Measurements from ENCODE around the gene SHB. TPM values are rescaled to one million over a fixed set of nuclear protein-coding genes. Genes with fewer than 3 reads are reported as not detected.

Gene SHB
- total and polyA plus RNA-seq, 2 of the 13 experiments (the other 11 are each of a cell fraction or from before 2014, with no cell fraction given): 19.4 to 20.7 TPM

- in situ Hi-C loops (cut with HindIII; ENCODE audit: extremely low pct_ligation_motif_present, low pct_unique_long_range_greater_than_20kb) (no loop called here), intact Hi-C loops (cut with micrococcal nuclease; ENCODE audit: unreplicated experiment) (no loop called here)
- peaks cover 44% of the 10 kb centered on the region for H4K20me1 ChIP-seq (ENCODE audit: insufficient read depth, low read length)
- H3K9ac ChIP-seq (ENCODE audit: insufficient read depth, low read depth, low read length): no peak overlapping the region
- ChIA-PET POLR2A (no interaction called here), CTCF (ENCODE audit: low intra/inter-chr PET ratio, low total read pairs) (no interaction called here)
- H3K4me1 ChIP-seq (ENCODE audit: insufficient read depth, low read length): peaks cover 12% of the 10 kb centered on the region; the same call in 1 of the 2 replicates
- H3K27ac ChIP-seq (ENCODE audit: extremely low read length, insufficient read depth, low read length): no peak overlapping the region
- H2AFZ ChIP-seq (ENCODE audit: low read length): no peak overlapping the region
- FAIRE-seq (no peak), ATAC-seq (no peak), DNase-seq (ENCODE audit: low spot score) (no peak)
- BruUV-seq (replicated peaks): no TSS peak
- TF ChIP-seq ZNF513 (CRISPR knock-in tag; conservative IDR thresholded peaks at IDR 0.05) (no peak), NFE2L1 (CRISPR knock-in tag; IDR thresholded peaks at IDR 0.05; ENCODE audit: borderline replicate concordance) (no peak), FOXM1 (CRISPR knock-in tag; IDR thresholded peaks at IDR 0.05) (no peak), ZNF530 (CRISPR knock-in tag; IDR thresholded peaks at IDR 0.05; ENCODE audit: low read depth) (no peak), HIC2 (CRISPR knock-in tag; IDR thresholded peaks at IDR 0.05; ENCODE audit: low read depth) (no peak), HOXA5 (CRISPR knock-in tag; IDR thresholded peaks at IDR 0.05) (no peak), FOXC1 (CRISPR knock-in tag; IDR thresholded peaks at IDR 0.05; ENCODE audit: borderline replicate concordance) (no peak), ARNTL (CRISPR knock-in tag; IDR thresholded peaks at IDR 0.05) (no peak), ZNF343 (CRISPR knock-in tag; IDR thresholded peaks at IDR 0.05) (no peak), HOXA3 (CRISPR knock-in tag; IDR thresholded peaks at IDR 0.05) (no peak), KLF11 (CRISPR knock-in tag; IDR thresholded peaks at IDR 0.05) (no peak)
- no peaks in the 10 kb centered on the region for H3K9me3 ChIP-seq (ENCODE audit: low read length)
- H3K4me3 ChIP-seq (replicated peaks in 1 of 3; ENCODE audit: insufficient read depth in 1 of 3, low read depth in 2 of 3, low read length in 3 of 3): no peak overlapping the region
- H3K36me3 ChIP-seq (replicated peaks in 1 of 2; ENCODE audit: control insufficient read depth in 1 of 2, insufficient read depth in 2 of 2, low read length in 2 of 2): peaks cover 25 to 75% of the 10 kb centered on the region in 2 experiments
- no peaks in the 10 kb centered on the region for H3K27me3 ChIP-seq (ENCODE audit: control insufficient read depth in 1 of 2, insufficient read depth in 2 of 2, low read length in 2 of 2)
- peaks cover 14% of the 10 kb centered on the region for H3K79me2 ChIP-seq (ENCODE audit: insufficient read depth, low read length)
- WGBS (ENCODE audit: low lambda C conversion rate): 93% methylated on average over 8 of the region's 8 CpGs
- no peak overlapping the region for H3K4me2 ChIP-seq (ENCODE audit: low read depth, low read length)
These were observed 92.1 kb downstream of the SHB start for GRCh38 chr9:37976714-37977477.

All from HepG2 (cell line).